ENCODE data around the gene PGA5.

Gene PGA5

DNA sequence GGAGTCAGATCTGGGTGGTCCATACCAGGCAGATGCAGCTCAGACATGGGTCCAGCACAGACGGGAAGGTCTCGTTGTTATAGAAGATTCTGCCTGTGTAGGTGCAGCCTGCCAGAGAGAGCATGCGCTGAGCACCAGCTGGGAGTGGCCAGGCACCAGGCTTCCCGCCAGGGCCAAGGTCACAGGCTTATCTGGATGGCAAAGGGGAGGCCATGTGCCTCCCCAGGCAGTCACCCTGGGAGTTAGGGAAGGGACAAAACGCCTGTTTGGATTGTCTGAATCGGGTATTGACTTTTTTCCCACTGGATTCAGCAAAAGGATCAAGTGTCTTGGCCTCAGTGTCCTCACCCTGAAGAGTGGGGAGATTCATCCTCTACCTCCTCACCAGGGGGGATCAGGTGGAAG, 26.5 kb downstream of the PGA5 start:
- DNase-seq = no peak

DNA sequence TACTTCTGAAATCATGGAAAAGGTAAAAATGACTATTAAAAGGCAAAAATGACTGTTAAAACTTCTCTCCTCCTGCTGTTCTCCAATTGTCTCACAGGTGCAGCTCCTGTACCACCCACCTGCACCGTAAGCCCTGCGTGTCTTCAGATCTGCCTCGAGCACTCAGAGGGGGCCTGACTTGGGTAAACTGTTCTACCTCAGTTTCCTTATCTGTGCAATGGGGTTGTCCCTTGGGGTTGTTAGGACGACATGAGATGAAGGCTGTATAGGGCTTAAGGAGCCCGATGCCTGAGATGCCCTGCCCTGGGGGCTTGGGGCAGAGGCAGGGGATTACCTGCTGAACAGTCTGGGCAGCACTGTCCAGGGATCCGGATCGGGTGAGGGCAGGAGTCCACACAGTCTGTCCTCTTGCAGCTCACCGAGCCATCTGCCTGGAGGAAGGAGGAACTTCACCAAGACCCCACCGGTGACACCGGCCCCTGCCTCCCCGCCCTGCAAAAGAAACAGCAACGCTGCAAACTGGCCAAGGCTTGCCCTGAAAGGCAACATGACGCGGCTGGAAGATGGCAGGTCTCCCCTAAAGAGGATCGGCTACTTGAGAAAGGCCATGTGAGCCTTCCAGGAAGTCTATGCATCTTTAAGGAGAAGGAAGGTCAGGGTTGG, 27.7 kb downstream of the PGA5 start:
- no peak for DNase-seq

DNA sequence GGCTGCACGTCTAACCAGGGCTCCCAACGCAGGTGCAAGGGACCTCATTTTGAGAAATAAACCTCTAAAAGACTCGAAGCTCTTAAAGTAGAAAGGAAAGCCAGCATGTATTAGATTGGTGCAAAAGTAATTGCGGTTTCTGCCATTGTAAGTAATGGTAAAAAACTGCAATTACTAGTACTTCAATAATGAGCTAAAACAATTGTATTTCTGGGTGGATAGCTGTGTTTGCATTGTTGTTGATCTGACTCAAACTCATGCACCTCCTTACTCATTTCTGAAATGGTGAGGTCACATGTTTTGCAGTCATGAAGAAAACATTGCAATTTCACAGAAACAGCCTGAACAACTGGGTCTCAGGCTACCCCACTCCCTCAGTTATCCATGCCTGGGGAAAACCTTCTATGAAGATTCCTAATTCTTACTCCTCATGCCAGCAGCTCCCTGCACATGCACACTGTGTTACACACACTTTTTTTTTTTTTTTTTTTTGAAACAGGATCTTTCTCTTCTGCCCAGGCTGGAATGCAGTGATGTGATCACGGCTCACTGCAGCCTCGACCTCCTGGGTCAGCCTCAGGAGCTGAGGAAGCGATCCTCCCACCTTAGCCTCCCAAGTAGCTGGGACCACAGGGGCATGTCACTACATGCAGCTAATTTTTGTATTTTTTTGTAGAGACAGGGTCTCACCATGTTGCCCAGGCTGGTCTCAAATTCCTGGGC, 29.5 kb downstream of the PGA5 start:
- DNase-seq = peak in 1 of 5 experiments; percentile 89

DNA sequence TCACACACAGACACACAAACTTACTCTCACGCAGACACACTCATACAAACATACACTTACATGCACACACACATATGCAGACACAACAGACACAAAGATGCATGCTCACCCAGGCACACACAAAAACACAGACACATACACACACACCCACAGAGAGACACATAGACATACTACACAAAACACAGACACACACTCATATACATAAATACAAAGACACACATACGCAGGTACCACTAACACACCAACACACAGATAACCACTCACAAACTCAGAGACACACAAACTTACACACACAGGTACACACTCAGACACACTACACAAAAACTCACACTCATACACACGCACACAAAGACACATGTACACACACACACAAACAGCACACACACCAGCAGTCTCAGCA, 31.8 kb downstream of the PGA5 start:
- no peak for DNase-seq

DNA sequence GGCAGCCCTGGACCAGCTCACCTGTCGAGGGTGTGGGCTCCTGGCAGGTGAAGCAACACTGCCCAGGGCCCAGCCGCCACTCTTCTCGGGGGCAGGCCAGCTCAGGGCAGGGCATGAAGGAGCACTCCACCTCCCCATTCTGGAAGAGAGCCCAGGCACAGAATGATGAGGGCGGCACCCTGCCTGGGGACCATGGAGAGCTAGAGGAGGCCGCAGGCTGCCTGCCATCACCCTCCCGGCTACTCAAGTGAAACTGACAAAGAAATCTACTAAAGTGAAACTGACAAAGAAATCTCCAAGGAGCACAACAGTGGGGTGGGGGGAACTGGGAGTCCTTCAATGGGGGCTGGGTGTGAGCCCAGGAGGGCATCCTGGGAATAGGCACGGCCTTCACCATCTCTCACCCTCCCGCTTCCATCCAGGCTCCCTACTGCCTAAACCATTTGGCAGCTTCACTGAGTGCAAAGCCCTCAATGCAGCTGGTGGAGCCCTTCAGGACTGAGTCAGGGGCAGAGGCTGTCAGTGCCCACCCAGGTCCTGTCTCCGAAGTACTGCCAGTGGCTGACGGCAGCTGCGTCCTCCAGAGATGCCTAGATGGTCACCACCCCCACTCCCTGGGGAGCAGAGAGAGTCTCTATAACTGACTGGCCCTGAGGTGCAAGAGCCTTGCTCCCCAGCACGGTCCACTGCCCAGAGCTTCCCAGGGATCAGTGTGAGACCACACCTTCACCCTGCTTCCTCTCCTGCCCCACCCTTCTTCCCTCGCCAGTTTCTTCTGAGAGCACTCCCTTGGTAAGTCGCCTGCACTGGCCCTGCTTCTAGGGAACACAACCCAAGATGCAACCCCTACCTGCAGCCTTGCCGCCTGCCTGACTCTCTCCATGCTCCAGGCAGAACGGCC, 32.5 kb downstream of the PGA5 start:
- DNase-seq = no peak

DNA sequence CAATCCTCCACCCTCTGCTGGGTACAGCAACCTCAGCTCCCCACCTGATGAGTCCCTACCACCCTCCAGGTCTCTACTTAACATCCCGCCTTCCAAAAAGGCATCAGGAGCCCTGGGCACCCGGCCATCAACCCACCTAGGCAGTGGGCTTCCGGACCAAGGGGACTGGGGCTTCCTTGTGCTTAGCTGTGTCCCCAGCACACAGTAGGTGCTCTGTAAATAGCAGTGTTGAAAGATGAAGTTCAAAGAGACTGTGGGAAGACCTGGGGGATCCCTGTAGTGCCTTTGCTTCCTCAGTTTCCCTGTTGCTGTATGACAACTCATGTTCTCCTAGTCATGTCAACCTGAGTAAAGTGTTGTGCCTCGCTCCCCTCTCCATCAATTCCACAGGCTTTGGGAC, 33.1 kb downstream of the PGA5 start:
- DNase-seq = no peak

DNA sequence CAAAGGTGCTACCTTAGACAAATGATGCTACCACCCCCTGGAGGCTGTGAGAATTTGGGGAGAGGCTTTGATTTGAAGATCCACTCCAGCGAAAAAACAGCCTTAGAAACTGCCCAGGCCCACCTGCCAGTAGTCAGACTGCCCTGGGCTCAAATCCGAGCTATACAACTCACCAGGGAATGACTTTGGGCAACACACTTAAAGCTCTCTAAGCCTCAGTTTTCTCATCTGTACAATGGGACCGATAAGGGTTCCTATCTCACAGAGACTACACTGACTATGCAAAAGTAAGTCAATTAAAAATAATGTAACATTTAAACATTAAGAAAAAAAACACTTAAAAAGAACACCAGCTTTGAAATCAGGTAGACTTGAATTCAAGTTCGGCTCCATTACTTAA, 34.2 kb downstream of the PGA5 start:
- no peak for DNase-seq

DNA sequence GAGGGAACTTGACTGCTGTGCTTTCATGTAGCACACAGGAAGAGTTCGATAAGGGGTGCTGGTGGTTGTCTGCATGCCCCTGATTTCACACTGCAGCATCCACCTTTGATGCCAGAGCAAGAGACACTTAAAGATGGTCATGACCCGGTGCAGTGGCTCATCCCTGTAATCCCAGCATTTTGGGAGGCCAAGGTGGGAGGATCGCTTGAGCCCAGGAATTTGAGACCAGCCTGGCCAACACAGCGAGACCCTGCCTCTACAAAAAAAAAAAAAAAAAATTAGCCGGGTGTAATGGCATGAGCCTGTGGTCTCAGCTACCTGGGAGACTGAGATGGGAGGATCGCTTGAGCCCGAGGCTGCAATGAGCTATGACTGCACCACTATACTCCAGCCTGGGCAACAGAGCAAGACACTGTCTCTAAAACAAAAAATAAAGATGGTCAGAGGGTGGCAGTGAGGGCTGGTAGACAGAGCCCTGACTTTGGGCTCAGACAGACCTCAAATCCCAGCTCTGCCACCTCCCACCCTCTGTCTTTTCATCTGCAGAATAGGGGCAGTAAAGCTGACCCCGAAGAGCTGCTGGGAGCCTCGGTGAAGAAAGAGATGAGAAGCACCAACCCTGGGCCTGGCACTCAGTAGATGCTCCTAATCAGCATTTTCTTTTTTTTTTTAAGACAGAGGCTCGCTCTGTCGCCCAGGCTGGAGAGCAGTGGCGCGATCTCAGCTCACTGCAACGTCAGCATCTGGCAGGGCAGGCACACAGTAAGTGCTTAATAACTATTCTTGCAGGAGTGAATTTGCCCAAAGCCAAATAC, 36.4 kb downstream of the PGA5 start:
- no peak for DNase-seq

DNA sequence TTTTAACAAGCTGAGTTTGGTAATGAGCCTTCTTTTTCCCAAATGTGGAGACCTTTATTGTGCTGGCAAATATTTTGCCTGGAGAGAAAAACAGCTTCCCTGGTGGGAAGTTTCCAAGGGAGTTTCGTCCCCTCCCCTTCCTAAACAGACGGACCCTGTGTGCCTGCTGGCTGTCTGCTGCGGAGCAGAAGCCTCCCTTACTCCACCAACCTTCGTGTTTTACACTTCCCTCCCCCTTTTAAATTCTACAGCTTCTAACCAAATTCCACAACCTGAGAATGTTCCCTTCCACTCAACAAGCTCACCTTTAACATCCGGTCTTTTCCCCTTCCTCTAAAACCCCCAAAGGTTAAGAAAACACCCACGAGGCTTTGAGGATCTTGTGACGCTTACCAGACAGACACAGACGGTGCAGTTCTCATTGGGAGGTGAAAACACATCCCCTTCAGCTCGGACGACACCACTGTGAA, 37.1 kb downstream of the PGA5 start:
- no peak for DNase-seq

DNA sequence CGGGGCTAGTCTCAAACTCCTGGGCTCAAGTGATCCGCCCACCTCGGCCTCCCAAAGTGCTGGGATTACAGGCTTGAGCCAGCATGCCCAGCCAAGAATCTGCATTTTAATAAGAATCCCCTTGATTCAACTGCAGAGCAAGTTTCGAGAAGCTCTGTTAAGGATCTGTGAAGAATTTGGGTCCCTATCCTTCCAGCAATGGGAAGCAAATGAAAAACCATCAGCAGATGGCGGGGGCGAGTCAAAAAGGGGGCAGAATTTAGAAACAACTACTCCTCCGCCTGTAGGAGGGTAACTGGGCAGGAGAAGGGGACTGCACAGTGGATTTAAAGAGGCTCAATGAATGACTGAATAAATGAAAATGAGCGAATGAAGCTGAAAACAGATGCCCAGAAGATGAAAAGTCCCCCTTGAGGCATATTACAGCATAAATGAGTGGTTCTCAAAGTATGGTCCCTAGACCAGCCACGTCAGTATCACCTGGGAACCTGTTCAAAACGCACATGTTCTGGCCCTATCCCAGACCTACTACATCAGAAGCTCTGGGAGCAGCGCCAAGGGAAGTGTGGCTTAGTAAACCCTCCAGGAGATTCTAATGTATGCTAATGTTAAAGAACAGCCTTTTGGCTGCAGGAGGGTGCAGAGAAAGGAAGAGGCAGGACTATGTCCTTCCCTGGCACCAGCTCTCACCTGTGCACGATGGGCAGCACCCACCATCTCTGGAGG, 39.1 kb downstream of the PGA5 start:
- DNase-seq = no peak

DNA sequence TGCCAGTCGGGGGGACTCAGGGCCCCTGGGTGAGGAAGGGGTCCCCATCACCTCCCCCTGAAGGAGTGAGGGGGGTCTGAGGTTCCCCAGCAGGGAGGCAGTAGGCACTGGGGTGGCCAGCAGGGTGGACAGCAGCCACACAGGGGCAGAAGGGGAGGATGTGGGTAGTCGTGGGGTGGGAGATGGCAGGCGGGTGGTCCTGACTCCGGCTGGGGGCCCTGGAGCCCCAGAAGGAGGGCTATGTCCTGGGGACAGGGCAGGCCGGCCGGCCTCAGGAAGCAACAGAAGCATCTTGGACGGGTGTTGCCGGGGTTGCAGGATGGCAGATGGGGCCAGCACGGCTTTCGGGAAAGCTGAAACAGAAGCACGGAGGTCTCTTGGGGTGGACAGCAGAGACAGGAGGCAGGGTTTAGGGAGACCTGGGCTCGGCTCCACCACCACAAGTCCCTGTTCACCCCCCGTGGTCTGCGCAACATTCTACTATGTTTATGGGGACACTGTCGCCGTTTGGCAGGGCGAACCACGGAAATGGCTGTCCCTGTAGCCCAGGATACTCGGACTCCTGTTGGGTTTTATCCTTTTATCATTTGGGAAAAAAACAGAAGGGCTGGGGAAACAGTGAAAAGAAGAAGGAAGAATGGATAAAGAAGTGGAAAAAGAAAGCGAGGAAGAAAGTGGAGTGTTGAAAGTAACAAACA, 40.1 kb downstream of the PGA5 start:
- no peak for DNase-seq

DNA sequence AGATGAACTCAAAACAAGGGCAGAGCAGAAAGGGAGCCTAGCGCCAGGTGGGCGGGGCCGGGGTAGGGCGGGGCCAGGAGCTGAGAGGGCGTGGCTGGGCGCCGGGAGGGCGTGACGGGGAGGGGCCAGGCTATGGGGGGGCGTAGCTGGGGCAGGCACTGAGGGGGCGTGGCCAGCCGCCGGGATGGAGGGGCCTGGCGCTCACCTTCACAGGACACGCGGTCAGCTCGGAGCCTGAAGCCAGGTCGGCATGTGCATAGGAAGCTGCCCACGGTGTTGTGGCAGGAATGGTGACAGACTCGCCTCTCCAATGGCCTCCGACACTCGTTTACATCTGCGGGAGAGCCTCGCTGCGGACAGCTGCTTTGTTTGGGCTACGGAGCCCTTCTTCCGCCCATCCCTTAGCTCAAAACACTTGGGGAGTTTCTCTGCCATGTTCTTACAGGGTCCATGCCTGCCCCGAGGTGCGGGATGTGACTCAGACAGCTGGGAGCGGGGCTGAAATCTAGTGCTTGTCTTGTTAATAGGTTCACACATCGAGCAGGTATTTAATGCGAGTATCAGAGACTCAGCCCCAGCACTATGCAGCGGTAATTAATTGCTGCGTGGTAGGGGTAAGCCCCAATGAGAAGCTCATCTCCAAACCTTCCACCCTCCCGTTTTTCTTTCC, 40.7 kb downstream of the PGA5 start:
- no peak for DNase-seq

DNA sequence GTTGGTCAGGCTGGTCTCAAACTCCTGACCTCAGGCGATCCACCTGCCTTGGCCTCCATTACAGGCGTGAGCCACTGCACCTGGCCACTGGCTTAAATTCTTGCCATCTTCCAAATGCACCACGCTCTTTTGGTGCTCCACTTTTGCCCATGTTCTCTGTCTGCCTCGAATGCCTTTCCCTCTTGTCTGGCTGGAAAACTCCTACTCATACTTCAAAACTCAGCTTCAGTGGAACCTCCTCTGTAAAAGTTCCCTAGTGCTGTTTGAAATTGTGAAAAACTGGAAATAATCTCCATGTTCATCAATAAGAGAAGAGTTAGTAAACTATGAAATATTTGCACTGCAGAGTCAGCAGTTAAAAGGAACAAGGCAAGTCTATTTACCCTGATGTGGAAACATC, 42.6 kb downstream of the PGA5 start:
- DNase-seq = no peak

DNA sequence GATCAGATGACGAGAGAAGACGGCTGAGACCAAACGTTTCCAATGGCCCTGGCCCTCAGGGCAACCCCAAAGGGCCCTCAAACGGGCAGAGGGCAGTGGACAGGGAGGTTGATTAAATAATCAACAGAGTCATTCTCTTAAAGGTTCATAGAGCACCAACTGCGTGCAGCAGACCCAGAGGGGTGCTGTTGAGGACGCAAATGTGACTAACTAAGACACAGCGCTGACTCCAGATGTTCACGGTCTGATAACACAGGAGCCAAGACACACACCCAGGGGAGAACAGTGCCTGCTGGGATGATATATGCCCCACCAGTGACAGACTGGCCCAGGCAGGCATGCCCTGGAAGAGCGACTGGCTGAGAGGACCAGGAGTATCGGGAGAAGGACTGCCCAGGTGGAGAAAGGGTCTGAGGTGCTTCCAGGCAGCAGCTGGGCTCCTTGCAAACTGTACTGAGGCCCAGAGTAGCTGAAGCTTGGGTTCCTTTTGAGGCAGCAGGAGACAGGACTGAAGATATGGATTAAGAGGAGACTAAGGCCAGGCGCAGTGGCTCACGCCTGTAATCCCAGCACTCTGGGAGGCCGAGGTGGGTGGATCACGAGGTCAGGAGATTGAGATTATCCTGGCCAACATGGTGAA, 46.5 kb downstream of the PGA5 start:
- DNase-seq = no peak

DNA sequence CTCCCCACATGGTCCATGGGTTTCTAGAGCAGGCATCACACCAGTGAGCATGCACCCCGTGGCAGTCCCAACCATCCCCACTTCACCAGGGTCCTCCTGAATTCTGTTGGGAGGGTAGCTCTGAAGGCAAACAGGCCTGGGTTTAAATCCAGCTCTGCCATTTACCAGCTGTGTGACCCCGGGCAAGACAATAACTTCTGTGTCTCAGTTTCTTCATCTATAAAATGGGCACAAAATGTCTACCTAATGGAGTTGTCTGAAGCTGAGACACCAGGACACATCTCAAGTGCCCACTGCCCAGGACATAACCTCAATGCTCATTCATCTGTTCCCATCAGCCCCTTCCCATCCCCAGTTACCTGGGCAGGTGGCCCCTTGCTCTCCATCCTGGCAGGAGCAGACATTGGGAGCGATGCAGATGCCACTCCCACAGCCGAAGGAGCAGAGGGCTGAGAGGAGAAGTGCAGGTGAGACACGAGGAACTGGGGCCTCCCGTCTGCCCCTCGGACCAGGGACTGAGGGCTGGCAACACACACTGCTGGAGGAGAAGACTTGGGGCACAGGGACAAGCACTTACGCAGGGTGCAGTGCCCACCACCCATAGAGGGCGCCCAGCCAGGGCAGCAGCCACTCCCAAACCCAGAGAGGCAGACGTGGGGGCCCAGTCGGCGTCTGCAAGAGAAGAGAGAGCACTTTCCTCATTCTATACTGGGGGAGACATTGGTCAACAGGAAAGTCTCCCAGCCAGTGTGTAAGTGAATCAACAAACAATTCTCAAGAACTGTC, 50.1 kb downstream of the PGA5 start:
- no peak for DNase-seq

DNA sequence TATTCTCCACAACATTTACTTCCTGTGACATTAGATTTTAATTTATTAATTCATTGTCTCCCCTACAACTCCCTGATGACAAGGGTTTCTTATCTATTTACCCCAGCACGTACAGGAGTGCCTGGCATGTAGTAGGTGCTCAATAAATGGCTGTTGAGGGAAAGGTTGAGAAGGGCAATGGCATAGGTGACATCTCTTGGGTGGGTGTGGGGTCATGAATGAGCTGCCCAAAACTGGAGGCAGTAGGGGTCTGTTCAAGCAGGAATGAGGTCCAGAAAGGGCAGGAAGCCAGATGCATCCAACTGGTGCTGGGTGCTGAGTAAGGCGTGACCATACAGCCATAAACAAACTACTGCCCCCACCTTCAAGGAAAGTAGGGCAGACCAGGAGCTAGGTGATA, 51.4 kb downstream of the PGA5 start:
- DNase-seq = no peak

DNA sequence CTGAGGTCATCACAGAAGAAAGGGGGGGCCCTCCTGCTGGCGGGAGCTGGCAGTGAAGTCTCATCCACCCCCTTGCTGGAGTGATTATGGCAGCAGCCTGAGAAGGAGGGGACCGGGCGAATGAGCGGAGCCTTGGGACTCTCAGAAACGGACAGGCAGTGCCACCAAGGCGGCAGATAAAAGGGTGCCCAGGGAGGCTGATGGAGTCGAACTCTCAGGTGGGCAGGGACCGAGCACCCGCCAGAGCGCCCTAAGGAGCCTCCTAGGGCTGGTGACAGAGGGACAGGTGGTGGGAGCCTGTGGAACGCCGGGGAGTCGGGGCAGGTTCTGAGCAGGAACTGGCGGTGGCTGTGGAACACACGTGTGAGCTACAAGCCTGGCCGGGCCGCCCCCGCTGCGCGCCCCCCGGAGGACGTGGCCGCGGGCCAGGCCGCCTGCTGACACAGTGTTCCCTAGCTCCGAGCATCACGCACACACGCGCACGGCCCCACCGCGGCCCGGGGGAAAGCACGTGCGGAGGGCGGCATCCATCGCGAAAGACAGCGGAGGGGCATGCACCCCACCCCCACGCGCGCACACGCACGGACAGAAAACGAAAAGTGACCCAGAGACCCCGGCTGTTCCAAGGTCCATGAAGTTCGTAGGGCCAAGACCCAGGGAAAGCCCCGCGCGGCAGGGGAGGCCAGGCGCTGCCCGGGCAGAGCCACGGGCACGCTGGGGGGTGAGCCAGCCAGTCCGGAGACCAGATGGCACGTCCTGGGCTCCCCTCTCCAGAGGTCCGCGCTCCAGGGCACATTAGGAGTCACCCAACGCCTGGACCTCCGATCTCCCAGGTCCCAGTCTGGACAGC, 53.1 kb downstream of the PGA5 start:
- peak in 2 of 5 experiments; percentile 13 to 43 for DNase-seq
